Sigmoid colon (tissue), 7 donors: ENCODE data around the gene PCDHA1. TPM values are rescaled to one million over a fixed set of nuclear protein-coding genes. Genes with fewer than 3 reads are reported as not detected.

Experiments used
- DNase-seq: peaks from one replicate; pipeline ENCODE4 v3.0.0-alpha.2; 2019
- H3K27ac ChIP-seq, 4 donors: fragments of 200-600 bp; sonication (generic); one replicate each; pipeline ENCODE4 v1.5.1; 2016 to 2019; ENCODE audit warnings: mild to moderate bottlenecking in 1 of 4
- H3K27me3 ChIP-seq, 3 donors: fragments of 200-600 bp; sonication (generic); one replicate each; pipeline ENCODE4 v1.5.1; 2019; ENCODE audit warnings: mild to moderate bottlenecking in 1 of 3
- H3K36me3 ChIP-seq, 4 donors: fragments of 200-600 bp; sonication (generic); one replicate each; pipeline ENCODE4 v1.5.1; 2016 to 2019
- H3K4me1 ChIP-seq, 4 donors: fragments of 200-600 bp; sonication (generic); one replicate each; pipeline ENCODE4 v1.5.1; 2017 to 2019
- H3K4me3 ChIP-seq, 4 donors: fragments of 200-600 bp; sonication (generic); one replicate each; pipeline ENCODE4 v1.5.1; 2017 to 2019; ENCODE audit warnings: mild to moderate bottlenecking in 2 of 4, moderate library complexity in 1 of 4
- H3K9me3 ChIP-seq, 4 donors: fragments of 200-600 bp in 3 of 4; sonication (generic) in 3 of 4; one replicate each; pipeline versions ENCODE4 v1.5.1 to v1.6.1; 2013 to 2019
- CTCF ChIP-seq, 4 experiments: fragments of 450-650 bp in 3 of 4; fragments of 200-600 bp in 1 of 4; IDR thresholded peaks; one replicate each; pipeline ENCODE4 v1.5.1; 2016 to 2019; ENCODE audit warnings: antibody characterized with exemption in 4 of 4, mild to moderate bottlenecking in 3 of 4, moderate library complexity in 2 of 4
- EP300 ChIP-seq, 4 donors: sonication (generic); formaldehyde crosslinking; IDR thresholded peaks; one replicate each; pipeline ENCODE4 v1.6.1; 2017; ENCODE audit warnings: antibody characterized with exemption in 4 of 4
- POLR2A ChIP-seq, 2 donors: fragments of 450-650 bp; IDR thresholded peaks; one replicate each; pipeline ENCODE4 v1.6.1; 2016; ENCODE audit warnings: antibody characterized with exemption in 2 of 2, mild to moderate bottlenecking in 2 of 2, moderate library complexity in 2 of 2
- POLR2AphosphoS5 ChIP-seq, 4 donors: sonication (generic); formaldehyde crosslinking; IDR thresholded peaks; one replicate each; pipeline ENCODE4 v1.6.1; 2017; ENCODE audit warnings: antibody characterized with exemption in 4 of 4
- WGBS, 2 donors: extraction: QIAGEN DNeasy Blood & Tissue Kit; methylation state at CpG; one replicate each; pipeline ENCODE4 v1.1.7; 2013; 5-methylcytosine and 5-hydroxymethylcytosine counted together
- intact Hi-C: fragments of 100-400 bp; cut with DNase I; formaldehyde crosslinking; loops from one replicate; pipeline ENCODE4 v1.15.1; 2023
- polyA plus RNA-seq, 3 donors: library from polyadenylated mRNA; stranded (reverse); fragments of 200-250 nt; gene quantifications; one replicate each; pipeline ENCODE4 v1.2.3, GENCODE V29; 2013
- total RNA-seq, 4 donors: library from RNA; depleted of rRNA; stranded (reverse); fragments of >200 nt; gene quantifications; one replicate each; pipeline ENCODE4 v1.1.0, GENCODE V29; 2016
- donor health status: healthy with polysubstance abuse.
- donor health status: Bipolar disorder and iron deficiency.
- donor health status: healthy.

The PCDHA1 gene
- total and polyA plus RNA-seq, 7 donors = 0.10 TPM; not detected in 6

DNA sequence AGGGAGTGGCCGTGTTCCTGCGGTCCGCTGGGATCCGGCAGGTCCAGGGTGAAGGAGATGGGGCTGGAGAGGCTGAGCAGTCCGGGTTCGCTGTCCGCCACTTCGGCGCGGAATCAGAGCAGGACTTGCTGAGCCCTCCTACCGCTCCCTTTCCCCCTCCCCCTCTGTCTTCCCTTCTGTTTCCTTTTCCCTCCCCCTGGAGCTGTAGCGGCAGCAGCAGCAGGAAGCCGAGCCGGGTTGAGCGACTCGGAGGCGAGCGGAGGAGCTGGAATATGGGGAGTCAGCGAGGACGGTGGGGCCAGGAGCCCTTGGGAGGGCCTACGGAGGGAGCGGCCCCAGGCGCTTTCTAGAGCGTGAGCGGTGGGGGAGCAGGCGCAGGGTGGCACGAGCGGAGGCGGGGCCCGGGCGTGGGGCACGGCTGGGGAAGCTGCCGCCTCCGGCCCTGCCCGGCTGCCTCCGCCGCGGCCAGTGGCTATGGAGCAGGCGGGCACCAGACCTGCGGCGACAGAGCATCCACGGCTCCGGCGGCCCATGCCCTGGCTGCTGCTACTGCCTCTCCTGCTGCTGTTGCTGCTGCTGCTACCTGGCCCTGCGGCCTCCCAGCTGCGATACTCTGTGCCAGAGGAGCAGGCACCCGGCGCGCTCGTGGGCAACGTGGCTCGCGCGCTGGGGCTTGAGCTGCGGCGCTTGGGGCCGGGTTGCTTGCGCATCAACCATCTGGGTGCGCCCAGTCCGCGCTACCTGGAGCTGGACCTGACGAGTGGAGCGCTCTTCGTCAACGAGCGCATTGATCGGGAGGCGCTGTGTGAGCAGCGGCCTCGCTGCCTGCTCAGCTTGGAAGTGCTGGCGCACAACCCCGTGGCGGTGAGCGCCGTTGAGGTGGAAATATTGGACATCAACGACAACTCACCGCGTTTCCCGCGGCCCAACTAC, 180.6 kb downstream of the PCDHA1 start, which contains the start of gene PCDHAC2:
TSS of gene PCDHAC2 (plus strand) at position 184 of the 933 bp plus-strand sequence. CDS start at position 475, 291 bp downstream.
- intact Hi-C loops = loop anchor here (2.0 kb wide), 1 partner anchor 74 kb away; no protein-coding TSS in a partner anchor
- Histone ChIP-seq H3K36me3 (no peaks in the 10 kb centered on the region), H3K27me3 (peaks cover 0 to 15% (median 0%) of the 10 kb centered on the region in 3 donors), H3K4me3 (peak within 1 kb of the TSS; percentile 40 to 67 (median 54)), H3K9me3 (no peaks in the 10 kb centered on the region), H3K4me1 (peaks cover 0 to 18% (median 11%) of the 10 kb centered on the region in 4 donors), H3K27ac (peak within 1 kb of the TSS; percentile 51 to 90 (median 60))
- peak; percentile 71 for DNase-seq
- TF ChIP-seq CTCF (IDR thresholded peaks at IDR 0.05) = no peak
- no peak for TF ChIP-seq POLR2A (IDR thresholded peaks at IDR 0.05)
- 4 to 16% methylated on average over 80 of the region's 80 CpGs for WGBS, 2 donors

- DNase-seq = no peak
- TF ChIP-seq POLR2AphosphoS5 (IDR thresholded peaks at IDR 0.05) (no peak), POLR2A (IDR thresholded peaks at IDR 0.05) (no peak)
- H3K4me1 ChIP-seq = peaks cover 0 to 18% (median 11%) of the 10 kb centered on the region in 4 donors
- intact Hi-C loops = loop anchor here (2.0 kb wide), 1 partner anchor 73 kb away; no protein-coding TSS in a partner anchor
- H3K27me3 ChIP-seq = peaks cover 0 to 15% (median 0%) of the 10 kb centered on the region in 3 donors
- H3K4me3 ChIP-seq = peak overlapping the region; percentile 40 to 67 (median 54)
- H3K9me3 ChIP-seq = no peaks in the 10 kb centered on the region
- no peaks in the 10 kb centered on the region for H3K36me3 ChIP-seq
- H3K27ac ChIP-seq = peak overlapping the region in 1 of 4 donors; percentile 90
- 31 to 46% methylated on average over 34 of the region's 34 CpGs for WGBS, 2 donors
Observed at GRCh38 chr5:140967226-140967893, 181.4 kb downstream of the PCDHA1 start.

DNA sequence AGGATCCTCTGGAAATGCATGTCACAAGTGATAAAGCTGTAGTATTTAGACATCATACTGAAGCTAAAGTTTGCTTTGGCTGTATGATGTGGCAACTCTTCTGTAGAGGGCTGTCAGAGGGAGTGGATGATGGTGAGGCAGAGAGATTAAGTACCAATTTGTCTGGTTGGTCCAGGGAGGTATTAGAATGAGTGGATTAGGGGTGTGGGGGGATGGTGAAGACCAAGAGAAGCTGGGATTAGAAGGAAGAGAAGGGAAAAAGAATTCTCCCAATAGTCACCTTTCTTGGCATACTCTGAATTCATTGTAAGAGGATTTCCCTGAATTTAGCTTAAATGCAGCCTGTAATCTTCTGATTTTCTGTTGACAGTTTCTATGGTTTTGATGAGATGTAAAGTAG, 183.9 kb downstream of the PCDHA1 start:
- Histone ChIP-seq H3K27ac (no peak overlapping the region), H3K36me3 (no peaks in the 10 kb centered on the region), H3K4me1 (peaks cover 0 to 18% (median 11%) of the 10 kb centered on the region in 4 donors), H3K27me3 (peaks cover 0 to 15% (median 0%) of the 10 kb centered on the region in 3 donors), H3K4me3 (no peak overlapping the region), H3K9me3 (no peaks in the 10 kb centered on the region)
- DNase-seq = no peak
- intact Hi-C loops = no loop called here
- TF ChIP-seq POLR2AphosphoS5 (IDR thresholded peaks at IDR 0.05) = no peak
- TF ChIP-seq CTCF (IDR thresholded peaks at IDR 0.05) = no peak
- TF ChIP-seq EP300 (IDR thresholded peaks at IDR 0.05) = no peak
- no peak for TF ChIP-seq POLR2A (IDR thresholded peaks at IDR 0.05)

GRCh38 chr5:140973550-140973949, 187.6 kb downstream of the PCDHA1 start:
- TF ChIP-seq POLR2AphosphoS5 (IDR thresholded peaks at IDR 0.05) (no peak), EP300 (IDR thresholded peaks at IDR 0.05) (no peak), CTCF (IDR thresholded peaks at IDR 0.05) (no peak), POLR2A (IDR thresholded peaks at IDR 0.05) (no peak)
- H3K27ac ChIP-seq = no peak overlapping the region
- H3K4me1 ChIP-seq = no peaks in the 10 kb centered on the region
- H3K4me3 ChIP-seq = no peak overlapping the region
- intact Hi-C loops = no loop called here
- no peaks in the 10 kb centered on the region for H3K9me3 ChIP-seq
- H3K36me3 ChIP-seq = no peaks in the 10 kb centered on the region
- DNase-seq = no peak
- H3K27me3 ChIP-seq = no peaks in the 10 kb centered on the region

GRCh38 chr5:140977003-140977402, 191.1 kb downstream of the PCDHA1 start:
- no peaks in the 10 kb centered on the region for H3K9me3 ChIP-seq
- H3K4me1 ChIP-seq = no peaks in the 10 kb centered on the region
- H3K36me3 ChIP-seq = no peaks in the 10 kb centered on the region
- intact Hi-C loops = no loop called here
- 82 to 87% methylated on average over 3 of the region's 3 CpGs for WGBS, 2 donors
- no peak overlapping the region for H3K27ac ChIP-seq
- no peaks in the 10 kb centered on the region for H3K27me3 ChIP-seq
- DNase-seq = no peak
- no peak overlapping the region for H3K4me3 ChIP-seq
- TF ChIP-seq POLR2AphosphoS5 (IDR thresholded peaks at IDR 0.05) = no peak
- no peak for TF ChIP-seq CTCF (IDR thresholded peaks at IDR 0.05)
- TF ChIP-seq EP300 (IDR thresholded peaks at IDR 0.05) = no peak
- no peak for TF ChIP-seq POLR2A (IDR thresholded peaks at IDR 0.05)
